Neural progenitor cell (in vitro differentiated cells): ENCODE data around the gene FASTKD2. TPM values are rescaled to one million over a fixed set of nuclear protein-coding genes. Genes with fewer than 3 reads are reported as not detected.
A peak's percentile ranks its signal among the peaks of the same experiment; 100 is the strongest.

ENCODE experiments used
- DNase-seq: peaks from one replicate; pipeline ENCODE4 v3.0.0-alpha.2; 2016; ENCODE audit warnings: low spot score
- H2AFZ ChIP-seq: fragments of 200-600 bp; sonication (generic); replicated peaks from 2 replicates; pipeline ENCODE4 v1.6.1; 2016; ENCODE audit warnings: antibody characterized with exemption
- H3F3A ChIP-seq: fragments of 200-600 bp; sonication (generic); 2 replicates; pipeline ENCODE4 v1.6.1; 2016; ENCODE audit warnings: antibody characterized with exemption, low read depth
- H3K27ac ChIP-seq: fragments of 200-600 bp; sonication (generic); 2 replicates; pipeline ENCODE4 v1.5.1; 2016; ENCODE audit warnings: mild to moderate bottlenecking
- H3K27me3 ChIP-seq: fragments of 200-600 bp; sonication (generic); 2 replicates; pipeline ENCODE4 v1.6.1; 2016; ENCODE audit warnings: mild to moderate bottlenecking, moderate library complexity
- H3K36me3 ChIP-seq: fragments of 200-600 bp; sonication (generic); 2 replicates; pipeline ENCODE4 v1.5.1; 2016
- H3K4me1 ChIP-seq: fragments of 200-600 bp; sonication (generic); 2 replicates; pipeline ENCODE4 v1.6.1; 2016; ENCODE audit warnings: mixed run types
- H3K4me2 ChIP-seq: fragments of 200-600 bp; sonication (generic); 2 replicates; pipeline ENCODE4 v1.6.1; 2016
- H3K4me3 ChIP-seq: fragments of 200-600 bp; sonication (generic); 2 replicates; pipeline ENCODE4 v1.5.1; 2016
- H3K79me2 ChIP-seq: fragments of 200-600 bp; sonication (generic); 2 replicates; pipeline ENCODE4 v1.6.1; 2016; ENCODE audit warnings: low read depth
- H3K9ac ChIP-seq: fragments of 200-600 bp; sonication (generic); 2 replicates; pipeline ENCODE4 v1.6.1; 2016
- H3K9me3 ChIP-seq: fragments of 200-600 bp; sonication (generic); 2 replicates; pipeline ENCODE4 v1.5.1; 2016; ENCODE audit warnings: low read depth
- H4K20me1 ChIP-seq: fragments of 200-600 bp; sonication (generic); 2 replicates; pipeline ENCODE4 v1.6.1; 2016; ENCODE audit warnings: low read depth
- H3K27ac Mint-ChIP-seq: 3 replicates; pipeline ENCODE4 v1.8.0; 2021; ENCODE audit warnings: mixed read lengths
- H3K27me3 Mint-ChIP-seq: 2 replicates; pipeline ENCODE4 v1.8.0; 2022; ENCODE audit warnings: low read depth, mild to moderate bottlenecking, inconsistent platforms, moderate library complexity, mixed read lengths; ENCODE audit not compliant: insufficient read depth
- H3K36me3 Mint-ChIP-seq: 3 replicates; pipeline ENCODE4 v1.8.0; 2021; ENCODE audit warnings: mixed read lengths
- H3K4me1 Mint-ChIP-seq: 3 replicates; pipeline ENCODE4 v1.8.0; 2021; ENCODE audit warnings: mixed read lengths
- H3K4me3 Mint-ChIP-seq: 3 replicates; pipeline ENCODE4 v1.8.0; 2021; ENCODE audit warnings: mild to moderate bottlenecking, moderate library complexity, mixed read lengths
- H3K9me3 Mint-ChIP-seq: 3 replicates; pipeline ENCODE4 v1.8.0; 2020; ENCODE audit warnings: mixed read lengths
- CTCF ChIP-seq: fragments of 200-600 bp; sonication (generic); IDR thresholded peaks from 2 replicates; pipeline ENCODE4 v1.5.1; 2017; ENCODE audit warnings: antibody characterized with exemption, mild to moderate bottlenecking
- EZH2 ChIP-seq: fragments of 200-600 bp; sonication (generic); IDR thresholded peaks from 2 replicates; pipeline ENCODE4 v1.6.1; 2017; ENCODE audit warnings: antibody characterized with exemption, mild to moderate bottlenecking, moderate library complexity
- EZH2phosphoT487 ChIP-seq: fragments of 200-600 bp; sonication (generic); IDR thresholded peaks from 2 replicates; pipeline ENCODE4 v1.6.1; 2017; ENCODE audit warnings: antibody characterized with exemption
- total RNA-seq: library from RNA; depleted of rRNA; stranded (reverse); fragments of >200 nt; gene quantifications from 2 replicates; pipeline ENCODE4 v1.2.3, GENCODE V29; 2015; ENCODE audit warnings: low replicate concordance

Gene FASTKD2
- 32.7 and 39.0 TPM in 2 replicates for total RNA-seq

GRCh38 chr2:206765242-206766056 lies at the start of gene FASTKD2, which contains the start of gene MDH1B:
FASTKD2 (plus strand) TSS chr2:206765606; CDS start chr2:206766694, 1,088 bp downstream.
MDH1B (minus strand) TSS chr2:206765328; CDS start chr2:206765271, 57 bp downstream.
- no peaks in the 10 kb centered on the region for H3K9me3 ChIP-seq
- peak within 1 kb of the TSS; percentile 86 for H3K4me2 ChIP-seq
- peaks cover 10% of the 10 kb centered on the region for H3K4me1 Mint-ChIP-seq
- H3K36me3 Mint-ChIP-seq = peaks cover 6% of the 10 kb centered on the region
- no peaks in the 10 kb centered on the region for H3F3A ChIP-seq
- no peaks in the 10 kb centered on the region for H4K20me1 ChIP-seq
- H2AFZ ChIP-seq = peak within 1 kb of the TSS; percentile 98
- H3K27me3 Mint-ChIP-seq = peaks cover 4% of the 10 kb centered on the region
- H3K4me1 ChIP-seq = peaks cover 5% of the 10 kb centered on the region
- peak; percentile 90 for DNase-seq
- H3K27ac ChIP-seq = no peak within 1 kb of the TSS
- peak within 1 kb of the TSS; percentile 87 for H3K9ac ChIP-seq
- H3K27ac Mint-ChIP-seq = peak within 1 kb of the TSS; percentile 97
- peaks cover 26% of the 10 kb centered on the region for H3K27me3 ChIP-seq
- no peaks in the 10 kb centered on the region for H3K36me3 ChIP-seq
- H3K4me3 ChIP-seq = peak within 1 kb of the TSS; percentile 81
- H3K9me3 Mint-ChIP-seq = no peaks in the 10 kb centered on the region
- no peak for TF ChIP-seq EZH2
- no peak for TF ChIP-seq EZH2phosphoT487
- no peak for TF ChIP-seq CTCF
- H3K4me3 Mint-ChIP-seq = no peak within 1 kb of the TSS
- peaks cover 42% of the 10 kb centered on the region for H3K79me2 ChIP-seq

- Mint-ChIP-seq H3K4me1 (no peaks in the 10 kb centered on the region), H3K36me3 (no peaks in the 10 kb centered on the region), H3K9me3 (no peaks in the 10 kb centered on the region), H3K4me3 (no peak overlapping the region), H3K27me3 (no peaks in the 10 kb centered on the region), H3K27ac (no peak overlapping the region)
- Histone ChIP-seq H3K9me3 (no peaks in the 10 kb centered on the region), H3K36me3 (no peaks in the 10 kb centered on the region), H3K4me1 (no peaks in the 10 kb centered on the region), H2AFZ (no peak overlapping the region), H3K9ac (no peak overlapping the region), H3K27me3 (no peaks in the 10 kb centered on the region), H3K27ac (no peak overlapping the region), H3K4me2 (no peak overlapping the region), H3K79me2 (no peaks in the 10 kb centered on the region), H3F3A (no peaks in the 10 kb centered on the region), H3K4me3 (no peak overlapping the region), H4K20me1 (no peaks in the 10 kb centered on the region)
- DNase-seq = no peak
- TF ChIP-seq EZH2phosphoT487 (no peak), EZH2 (no peak), CTCF (no peak)
These were observed 48.8 kb upstream of the FASTKD2 start for GRCh38 chr2:206716623-206717022.

- no peak within 1 kb of the TSS for H3K27ac ChIP-seq
- no peaks in the 10 kb centered on the region for H3F3A ChIP-seq
- no peak within 1 kb of the TSS for H2AFZ ChIP-seq
- H3K9ac ChIP-seq = no peak within 1 kb of the TSS
- H3K9me3 Mint-ChIP-seq = no peaks in the 10 kb centered on the region
- H3K9me3 ChIP-seq = no peaks in the 10 kb centered on the region
- H3K4me3 Mint-ChIP-seq = no peak within 1 kb of the TSS
- H3K27ac Mint-ChIP-seq = no peak within 1 kb of the TSS
- TF ChIP-seq EZH2phosphoT487 (no peak), CTCF (no peak), EZH2 (no peak)
- no peaks in the 10 kb centered on the region for H3K79me2 ChIP-seq
- no peaks in the 10 kb centered on the region for H3K27me3 ChIP-seq
- no peaks in the 10 kb centered on the region for H3K27me3 Mint-ChIP-seq
- no peak for DNase-seq
- no peak within 1 kb of the TSS for H3K4me2 ChIP-seq
- no peaks in the 10 kb centered on the region for H3K36me3 Mint-ChIP-seq
- no peaks in the 10 kb centered on the region for H4K20me1 ChIP-seq
- no peaks in the 10 kb centered on the region for H3K36me3 ChIP-seq
- H3K4me1 ChIP-seq = no peaks in the 10 kb centered on the region
- no peak within 1 kb of the TSS for H3K4me3 ChIP-seq
- H3K4me1 Mint-ChIP-seq = no peaks in the 10 kb centered on the region
These were observed 47.1 kb upstream of the FASTKD2 start, which contains the start of gene DYTN for GRCh38 chr2:206718296-206718695. DYTN (minus strand) TSS chr2:206718396; CDS start chr2:206718279, 117 bp downstream.
